HEK293 (cell line): ENCODE data around the gene PAQR8.
A peak's percentile ranks its signal among the peaks of the same experiment; 100 is the strongest.

Source experiments
- EGR2 ChIP-seq: fragments of 450-650 bp; formaldehyde crosslinking; IDR thresholded peaks from 2 replicates; pipeline ENCODE4 v1.5.1; 2016; ENCODE audit warnings: low read depth, missing biosample characterization, missing genetic modification characterization
- GFI1B ChIP-seq: fragments of 450-650 bp; formaldehyde crosslinking; IDR thresholded peaks from 2 replicates; pipeline ENCODE4 v1.5.1; 2016; ENCODE audit warnings: missing biosample characterization, missing genetic modification characterization
- GLI4 ChIP-seq: fragments of 450-650 bp; formaldehyde crosslinking; IDR thresholded peaks from 2 replicates; pipeline ENCODE4 v1.5.1; 2016; ENCODE audit warnings: missing biosample characterization, missing genetic modification characterization
- HOXC10 ChIP-seq: sonication (generic); formaldehyde crosslinking; IDR thresholded peaks from 2 replicates; pipeline ENCODE4 v1.8.1; 2023; ENCODE audit warnings: mild to moderate bottlenecking, missing genetic modification reagents
- IKZF3 ChIP-seq: fragments of 450-650 bp; IDR thresholded peaks from 2 replicates; pipeline ENCODE4 v1.5.0; 2018; ENCODE audit warnings: missing biosample characterization, mild to moderate bottlenecking, missing genetic modification characterization, moderate library complexity
- KLF10 ChIP-seq: fragments of 450-650 bp; IDR thresholded peaks from 2 replicates; pipeline ENCODE4 v1.5.1; 2018; ENCODE audit warnings: missing biosample characterization, mild to moderate bottlenecking, missing genetic modification characterization
- KLF8 ChIP-seq: fragments of 450-650 bp; formaldehyde crosslinking; IDR thresholded peaks from 2 replicates; pipeline ENCODE4 v1.5.1; 2016; ENCODE audit warnings: missing biosample characterization, missing genetic modification characterization
- MEIS1 ChIP-seq: sonication (generic); formaldehyde crosslinking; IDR thresholded peaks from 2 replicates; pipeline ENCODE4 v1.8.1; 2022; ENCODE audit warnings: missing genetic modification reagents, mild to moderate bottlenecking, borderline replicate concordance
- MZF1 ChIP-seq: fragments of 450-650 bp; formaldehyde crosslinking; IDR thresholded peaks from 2 replicates; pipeline ENCODE4 v1.5.1; 2017; ENCODE audit warnings: missing biosample characterization, missing genetic modification characterization, borderline replicate concordance
- SP7 ChIP-seq: fragments of 450-650 bp; formaldehyde crosslinking; IDR thresholded peaks from 2 replicates; pipeline ENCODE4 v1.5.1; 2016; ENCODE audit warnings: missing biosample characterization, missing genetic modification characterization
- YY2 ChIP-seq: fragments of 450-650 bp; formaldehyde crosslinking; IDR thresholded peaks from 2 replicates; pipeline ENCODE4 v1.5.1; 2016; ENCODE audit warnings: missing biosample characterization, missing genetic modification characterization
- ZBTB20 ChIP-seq: fragments of 450-650 bp; formaldehyde crosslinking; IDR thresholded peaks from 2 replicates; pipeline ENCODE4 v1.5.1; 2016; ENCODE audit warnings: missing biosample characterization, missing genetic modification characterization
- ZEB2 ChIP-seq: fragments of 450-650 bp; formaldehyde crosslinking; IDR thresholded peaks from 2 replicates; pipeline ENCODE4 v1.5.1; 2016; ENCODE audit warnings: missing biosample characterization, missing genetic modification characterization
- ZNF121 ChIP-seq: fragments of 450-650 bp; formaldehyde crosslinking; IDR thresholded peaks from 2 replicates; pipeline ENCODE4 v1.5.1; 2016; ENCODE audit warnings: missing biosample characterization, missing genetic modification characterization
- ZNF175 ChIP-seq: fragments of 450-650 bp; formaldehyde crosslinking; IDR thresholded peaks from 2 replicates; pipeline ENCODE4 v1.5.1; 2016; ENCODE audit warnings: missing biosample characterization, missing genetic modification characterization
- ZNF184 ChIP-seq: fragments of 450-650 bp; IDR thresholded peaks from 2 replicates; pipeline ENCODE4 v1.5.1; 2018; ENCODE audit warnings: missing biosample characterization, mild to moderate bottlenecking, missing genetic modification characterization
- ZNF433 ChIP-seq: fragments of 450-650 bp; formaldehyde crosslinking; IDR thresholded peaks from 2 replicates; pipeline ENCODE4 v1.5.1; 2016; ENCODE audit warnings: missing biosample characterization, missing genetic modification characterization, low read depth
- ZNF48 ChIP-seq: fragments of 450-650 bp; formaldehyde crosslinking; IDR thresholded peaks from 2 replicates; pipeline ENCODE4 v1.5.1; 2016; ENCODE audit warnings: missing biosample characterization, missing genetic modification characterization
- ZNF544 ChIP-seq: fragments of 450-650 bp; formaldehyde crosslinking; IDR thresholded peaks from 2 replicates; pipeline ENCODE4 v1.5.0; 2017; ENCODE audit warnings: missing biosample characterization, missing genetic modification characterization
- ZNF561 ChIP-seq: fragments of 450-650 bp; IDR thresholded peaks from 2 replicates; pipeline ENCODE4 v1.5.1; 2018; ENCODE audit warnings: missing biosample characterization, missing genetic modification characterization, borderline replicate concordance
- ZNF596 ChIP-seq: fragments of 450-650 bp; IDR thresholded peaks from 2 replicates; pipeline ENCODE4 v1.5.0; 2018; ENCODE audit warnings: missing biosample characterization, mild to moderate bottlenecking, missing genetic modification characterization, moderate library complexity
- ZNF776 ChIP-seq: fragments of 450-650 bp; formaldehyde crosslinking; IDR thresholded peaks from 2 replicates; pipeline ENCODE4 v1.5.0; 2017; ENCODE audit warnings: missing biosample characterization, missing genetic modification characterization, borderline replicate concordance
- ZNF792 ChIP-seq: fragments of 450-650 bp; formaldehyde crosslinking; IDR thresholded peaks from 2 replicates; pipeline ENCODE4 v1.5.1; 2016; ENCODE audit warnings: missing biosample characterization, missing genetic modification characterization
- ZNF837 ChIP-seq: fragments of 450-650 bp; formaldehyde crosslinking; IDR thresholded peaks from 2 replicates; pipeline ENCODE4 v1.5.1; 2016; ENCODE audit warnings: missing biosample characterization, missing genetic modification characterization
- TF ChIP-seq, protein P1 (sequence below): fragments of 450-650 bp; formaldehyde crosslinking; IDR thresholded peaks from 2 replicates; pipeline ENCODE4 v1.5.1; 2016; ENCODE audit warnings: missing biosample characterization, missing genetic modification characterization
- TF ChIP-seq, protein P2 (sequence below): fragments of 450-650 bp; formaldehyde crosslinking; IDR thresholded peaks from 2 replicates; pipeline ENCODE4 v1.5.1; 2016; ENCODE audit warnings: missing biosample characterization, missing genetic modification characterization
- TF ChIP-seq, protein P3 (sequence below): fragments of 450-650 bp; formaldehyde crosslinking; IDR thresholded peaks from 2 replicates; pipeline ENCODE4 v1.5.1; 2016; ENCODE audit warnings: missing biosample characterization, missing genetic modification characterization
- TF ChIP-seq, protein P4 (sequence below): fragments of 450-650 bp; formaldehyde crosslinking; IDR thresholded peaks from 2 replicates; pipeline ENCODE4 v1.5.1; 2017; ENCODE audit warnings: missing biosample characterization, mild to moderate bottlenecking, missing genetic modification characterization, moderate library complexity
- TF ChIP-seq, protein P5 (sequence below): fragments of 450-650 bp; formaldehyde crosslinking; IDR thresholded peaks from 2 replicates; pipeline ENCODE4 v1.5.1; 2016; ENCODE audit warnings: missing biosample characterization, missing genetic modification characterization
- TF ChIP-seq, protein P6 (sequence below): fragments of 450-650 bp; formaldehyde crosslinking; IDR thresholded peaks from 2 replicates; pipeline ENCODE4 v1.5.1; 2016; ENCODE audit warnings: missing biosample characterization, missing genetic modification characterization

Gene PAQR8

DNA sequence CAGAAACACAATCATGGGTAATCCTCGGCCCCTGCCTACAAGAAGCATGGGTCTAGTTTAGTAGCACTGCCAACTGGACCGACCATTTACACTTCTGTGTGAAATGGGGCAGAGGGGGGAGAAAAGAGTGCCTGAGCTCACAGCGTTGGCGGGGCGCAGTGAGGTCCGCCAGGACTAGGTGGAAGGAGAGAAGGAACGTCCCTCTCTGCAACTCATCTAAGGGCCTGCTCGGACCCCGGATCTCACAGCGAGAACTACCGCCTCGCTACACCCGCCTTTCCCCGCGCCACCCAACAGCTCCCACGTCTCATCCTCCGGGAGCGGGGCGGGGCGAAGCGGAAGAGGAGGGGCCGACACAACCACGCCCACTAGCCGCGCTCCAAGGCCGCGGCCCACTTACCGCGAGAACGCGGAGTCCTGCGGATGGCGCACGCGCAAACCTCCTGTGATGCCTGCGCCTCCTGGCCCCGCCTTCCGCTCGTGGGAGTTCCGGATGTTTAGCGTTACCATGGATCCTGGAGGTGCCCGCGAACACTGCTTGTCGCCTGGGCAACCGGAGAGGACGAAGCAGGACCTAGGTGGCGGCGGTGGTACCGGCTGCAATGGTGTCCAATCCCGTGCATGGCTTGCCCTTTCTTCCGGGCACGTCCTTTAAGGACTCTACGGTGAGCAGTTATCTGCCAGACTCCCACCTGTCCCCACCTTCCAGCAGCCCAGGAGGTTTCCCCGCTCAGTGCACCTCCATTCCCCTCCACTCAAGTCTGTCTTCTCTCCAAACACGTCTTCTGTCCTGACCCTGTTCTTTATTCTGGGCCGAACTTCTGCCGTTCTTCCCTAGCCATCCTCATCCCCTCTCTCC lies 58.1 kb downstream of the PAQR8 start, which contains the start of gene EFHC1 (continued):
- TF ChIP-seq, protein P1, sequence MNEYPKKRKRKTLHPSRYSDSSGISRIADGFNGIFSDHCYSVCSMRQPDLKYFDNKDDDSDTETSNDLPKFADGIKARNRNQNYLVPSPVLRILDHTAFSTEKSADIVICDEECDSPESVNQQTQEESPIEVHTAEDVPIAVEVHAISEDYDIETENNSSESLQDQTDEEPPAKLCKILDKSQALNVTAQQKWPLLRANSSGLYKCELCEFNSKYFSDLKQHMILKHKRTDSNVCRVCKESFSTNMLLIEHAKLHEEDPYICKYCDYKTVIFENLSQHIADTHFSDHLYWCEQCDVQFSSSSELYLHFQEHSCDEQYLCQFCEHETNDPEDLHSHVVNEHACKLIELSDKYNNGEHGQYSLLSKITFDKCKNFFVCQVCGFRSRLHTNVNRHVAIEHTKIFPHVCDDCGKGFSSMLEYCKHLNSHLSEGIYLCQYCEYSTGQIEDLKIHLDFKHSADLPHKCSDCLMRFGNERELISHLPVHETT: no peak; the same call in 1 of the 2 replicates
- TF ChIP-seq MEIS1 (CRISPR knock-in tag) (no peak), ZNF561 (0 out of 2 replicates have a peak, but pooled peaks have one; percentile 17), ZNF544 (tag by site-specific recombination) (no peak), IKZF3 (tag by site-specific recombination) (peak; percentile 82), EGR2 (tag by site-specific recombination) (peak; percentile 90), KLF10 (tag by site-specific recombination) (peak; percentile 59; the same call in 1 of the 2 replicates), ZBTB20 (no peak), ZNF175 (tag by site-specific recombination) (no peak), ZNF776 (no peak), ZEB2 (tag by site-specific recombination) (0 out of 2 replicates have a peak, but pooled peaks have one; percentile 22), SP7 (peak; percentile 51), ZNF184 (tag by site-specific recombination) (no peak), HOXC10 (no peak), ZNF837 (tag by site-specific recombination) (no peak), KLF8 (tag by site-specific recombination) (peak; percentile 84), MZF1 (tag by site-specific recombination) (no peak), GLI4 (tag by site-specific recombination) (no peak), ZNF48 (tag by site-specific recombination) (no peak), GFI1B (tag by site-specific recombination) (no peak), YY2 (tag by site-specific recombination) (peak; percentile 69; the same call in 1 of the 2 replicates), ZNF792 (tag by site-specific recombination) (no peak; the same call in 1 of the 2 replicates), ZNF596 (tag by site-specific recombination) (no peak), ZNF433 (no peak), ZNF121 (tag by site-specific recombination) (no peak)
- TF ChIP-seq, protein P2, sequence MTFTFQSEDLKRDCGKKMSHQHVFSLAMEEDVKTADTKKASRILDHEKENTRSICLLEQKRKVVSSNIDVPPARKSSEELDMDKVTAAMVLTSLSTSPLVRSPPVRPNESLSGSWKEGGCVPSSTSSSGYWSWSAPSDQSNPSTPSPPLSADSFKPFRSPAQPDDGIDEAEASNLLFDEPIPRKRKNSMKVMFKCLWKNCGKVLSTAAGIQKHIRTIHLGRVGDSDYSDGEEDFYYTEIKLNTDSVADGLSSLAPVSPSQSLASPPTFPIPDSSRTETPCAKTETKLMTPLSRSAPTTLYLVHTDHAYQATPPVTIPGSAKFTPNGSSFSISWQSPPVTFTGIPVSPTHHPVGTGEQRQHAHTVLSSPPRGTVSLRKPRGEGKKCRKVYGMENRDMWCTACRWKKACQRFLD (tag by site-specific recombination): no peak
- TF ChIP-seq, protein P3, sequence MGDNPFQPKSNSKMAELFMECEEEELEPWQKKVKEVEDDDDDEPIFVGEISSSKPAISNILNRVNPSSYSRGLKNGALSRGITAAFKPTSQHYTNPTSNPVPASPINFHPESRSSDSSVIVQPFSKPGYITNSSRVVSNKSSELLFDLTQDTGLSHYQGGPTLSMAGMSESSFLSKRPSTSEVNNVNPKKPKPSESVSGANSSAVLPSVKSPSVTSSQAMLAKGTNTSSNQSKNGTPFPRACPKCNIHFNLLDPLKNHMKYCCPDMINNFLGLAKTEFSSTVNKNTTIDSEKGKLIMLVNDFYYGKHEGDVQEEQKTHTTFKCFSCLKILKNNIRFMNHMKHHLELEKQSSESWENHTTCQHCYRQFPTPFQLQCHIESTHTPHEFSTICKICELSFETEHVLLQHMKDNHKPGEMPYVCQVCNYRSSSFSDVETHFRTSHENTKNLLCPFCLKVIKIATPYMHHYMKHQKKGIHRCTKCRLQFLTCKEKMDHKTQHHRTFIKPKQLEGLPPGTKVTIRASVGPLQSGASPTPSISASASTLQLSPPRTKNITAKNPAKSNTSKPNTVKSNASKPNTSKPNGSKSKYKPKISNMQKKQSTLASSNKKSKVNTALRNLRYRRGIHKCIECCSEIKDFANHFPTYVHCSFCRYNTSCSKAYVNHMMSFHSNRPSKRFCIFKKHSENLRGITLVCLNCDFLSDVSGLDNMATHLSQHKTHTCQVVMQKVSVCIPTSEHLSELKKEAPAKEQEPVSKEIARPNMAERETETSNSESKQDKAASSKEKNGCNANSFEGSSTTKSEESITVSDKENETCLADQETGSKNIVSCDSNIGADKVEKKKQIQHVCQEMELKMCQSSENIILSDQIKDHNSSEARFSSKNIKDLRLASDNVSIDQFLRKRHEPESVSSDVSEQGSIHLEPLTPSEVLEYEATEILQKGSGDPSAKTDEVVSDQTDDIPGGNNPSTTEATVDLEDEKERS (tag by site-specific recombination): no peak
- TF ChIP-seq, protein P4, sequence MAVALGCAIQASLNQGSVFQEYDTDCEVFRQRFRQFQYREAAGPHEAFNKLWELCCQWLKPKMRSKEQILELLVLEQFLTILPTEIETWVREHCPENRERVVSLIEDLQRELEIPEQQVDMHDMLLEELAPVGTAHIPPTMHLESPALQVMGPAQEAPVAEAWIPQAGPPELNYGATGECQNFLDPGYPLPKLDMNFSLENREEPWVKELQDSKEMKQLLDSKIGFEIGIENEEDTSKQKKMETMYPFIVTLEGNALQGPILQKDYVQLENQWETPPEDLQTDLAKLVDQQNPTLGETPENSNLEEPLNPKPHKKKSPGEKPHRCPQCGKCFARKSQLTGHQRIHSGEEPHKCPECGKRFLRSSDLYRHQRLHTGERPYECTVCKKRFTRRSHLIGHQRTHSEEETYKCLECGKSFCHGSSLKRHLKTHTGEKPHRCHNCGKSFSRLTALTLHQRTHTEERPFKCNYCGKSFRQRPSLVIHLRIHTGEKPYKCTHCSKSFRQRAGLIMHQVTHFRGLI (tag by site-specific recombination): no peak
- TF ChIP-seq, protein P5, sequence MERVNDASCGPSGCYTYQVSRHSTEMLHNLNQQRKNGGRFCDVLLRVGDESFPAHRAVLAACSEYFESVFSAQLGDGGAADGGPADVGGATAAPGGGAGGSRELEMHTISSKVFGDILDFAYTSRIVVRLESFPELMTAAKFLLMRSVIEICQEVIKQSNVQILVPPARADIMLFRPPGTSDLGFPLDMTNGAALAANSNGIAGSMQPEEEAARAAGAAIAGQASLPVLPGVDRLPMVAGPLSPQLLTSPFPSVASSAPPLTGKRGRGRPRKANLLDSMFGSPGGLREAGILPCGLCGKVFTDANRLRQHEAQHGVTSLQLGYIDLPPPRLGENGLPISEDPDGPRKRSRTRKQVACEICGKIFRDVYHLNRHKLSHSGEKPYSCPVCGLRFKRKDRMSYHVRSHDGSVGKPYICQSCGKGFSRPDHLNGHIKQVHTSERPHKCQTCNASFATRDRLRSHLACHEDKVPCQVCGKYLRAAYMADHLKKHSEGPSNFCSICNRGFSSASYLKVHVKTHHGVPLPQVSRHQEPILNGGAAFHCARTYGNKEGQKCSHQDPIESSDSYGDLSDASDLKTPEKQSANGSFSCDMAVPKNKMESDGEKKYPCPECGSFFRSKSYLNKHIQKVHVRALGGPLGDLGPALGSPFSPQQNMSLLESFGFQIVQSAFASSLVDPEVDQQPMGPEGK (tag by site-specific recombination): no peak; the same call in none of the 2 replicates
- TF ChIP-seq, protein P6, sequence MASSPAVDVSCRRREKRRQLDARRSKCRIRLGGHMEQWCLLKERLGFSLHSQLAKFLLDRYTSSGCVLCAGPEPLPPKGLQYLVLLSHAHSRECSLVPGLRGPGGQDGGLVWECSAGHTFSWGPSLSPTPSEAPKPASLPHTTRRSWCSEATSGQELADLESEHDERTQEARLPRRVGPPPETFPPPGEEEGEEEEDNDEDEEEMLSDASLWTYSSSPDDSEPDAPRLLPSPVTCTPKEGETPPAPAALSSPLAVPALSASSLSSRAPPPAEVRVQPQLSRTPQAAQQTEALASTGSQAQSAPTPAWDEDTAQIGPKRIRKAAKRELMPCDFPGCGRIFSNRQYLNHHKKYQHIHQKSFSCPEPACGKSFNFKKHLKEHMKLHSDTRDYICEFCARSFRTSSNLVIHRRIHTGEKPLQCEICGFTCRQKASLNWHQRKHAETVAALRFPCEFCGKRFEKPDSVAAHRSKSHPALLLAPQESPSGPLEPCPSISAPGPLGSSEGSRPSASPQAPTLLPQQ (tag by site-specific recombination): 0 out of 2 replicates have a peak, but pooled peaks have one; percentile 36
